ENCODE data around the gene RPLP2.

DNA sequence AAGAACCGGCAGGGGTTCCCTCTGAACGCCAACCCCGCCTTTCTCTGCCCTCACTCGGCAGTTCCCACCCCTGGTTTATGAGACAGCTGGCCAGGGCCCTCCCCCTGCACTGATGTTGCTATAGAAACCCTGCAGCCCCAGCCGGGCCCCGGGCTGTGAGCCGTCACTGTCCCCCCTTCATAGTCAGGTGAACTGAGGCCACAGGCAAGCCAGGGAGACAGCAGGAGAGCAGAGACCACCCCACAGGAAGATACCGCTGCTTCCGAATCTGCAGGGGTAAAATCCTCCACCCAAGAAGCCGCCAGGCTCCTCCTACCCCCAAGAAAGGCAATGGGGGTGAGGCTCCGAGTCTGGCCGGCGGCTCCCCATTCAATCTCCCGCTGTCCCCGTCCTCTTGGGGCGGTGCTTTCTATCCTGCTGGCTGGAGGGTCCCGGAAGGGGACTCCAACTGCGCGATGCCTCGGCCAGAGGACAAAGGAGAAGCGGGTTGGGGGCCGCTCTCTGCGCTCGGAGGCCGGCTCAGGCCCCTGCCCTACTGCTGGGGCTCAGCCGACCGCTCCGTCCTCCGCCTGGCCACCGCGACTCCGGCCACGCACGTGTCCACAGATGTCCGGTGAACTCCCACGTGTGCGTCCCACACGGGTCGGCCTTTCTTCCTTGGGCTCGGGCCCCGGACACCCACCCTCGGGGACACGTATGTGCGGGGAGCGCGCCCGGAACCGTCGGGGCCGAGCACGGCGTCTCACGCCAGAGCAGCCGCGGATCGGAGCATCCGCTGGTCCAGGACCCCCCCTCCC, 12.3 kb upstream of the RPLP2 start:
- TF ChIP-seq CTCF (IDR thresholded peaks at IDR 0.05) = no peak
- TF ChIP-seq POLR2AphosphoS5 (IDR thresholded peaks at IDR 0.05) = no peak
- TF ChIP-seq POLR2A (IDR thresholded peaks at IDR 0.05) = no peak
- no peak for TF ChIP-seq EP300 (IDR thresholded peaks at IDR 0.05)
